Measurements from ENCODE around the gene SBF2.

The SBF2 gene

DNA sequence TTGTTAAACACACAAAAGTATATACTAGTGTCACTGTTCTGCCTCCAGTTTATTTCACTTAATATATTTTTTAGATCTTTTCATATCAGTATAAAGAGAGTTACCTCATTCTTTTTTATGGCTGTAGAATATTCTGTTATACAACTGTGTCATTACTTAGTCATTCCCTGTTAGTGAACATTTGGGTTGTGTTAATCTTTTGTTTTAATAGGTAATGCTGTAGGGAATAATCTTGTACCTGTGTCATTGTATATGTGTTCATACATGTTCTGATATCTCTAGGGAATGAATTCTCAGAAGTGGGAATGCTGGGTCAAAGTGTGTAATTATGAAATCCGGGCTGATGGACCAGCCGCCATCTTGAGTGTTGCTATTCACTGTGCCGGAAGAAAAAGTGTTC is 558.8 kb downstream of the SBF2 start:
- Histone ChIP-seq H2AFZ (ENCODE audit: low read depth, low read length, severe bottlenecking) (no peak overlapping the region), H3K79me2 (ENCODE audit: insufficient read depth, low read length) (peaks cover 95% of the 10 kb centered on the region), H3K9me2 (replicated peaks; ENCODE audit: insufficient read depth, low read length) (no peaks in the 10 kb centered on the region), H3K27me3 (ENCODE audit: low read length) (no peaks in the 10 kb centered on the region), H3K4me2 (ENCODE audit: low read depth, low read length, poor library complexity, severe bottlenecking) (no peak overlapping the region), H3K36me3 (ENCODE audit: low read length) (peaks cover 95% of the 10 kb centered on the region), H3F3A (ENCODE audit: insufficient read depth) (peaks cover 97% of the 10 kb centered on the region), H3K4me3 (ENCODE audit: insufficient read depth, low read length, poor library complexity, severe bottlenecking) (no peak overlapping the region), H3K27ac (ENCODE audit: low read depth, low read length) (peak overlapping the region; percentile 57; the same call in 1 of the 2 replicates), H4K20me1 (ENCODE audit: low read depth, low read length) (peaks cover 34% of the 10 kb centered on the region), H3K9me3 (ENCODE audit: insufficient read depth, low read length) (no peaks in the 10 kb centered on the region), H3K9ac (ENCODE audit: low read length) (no peak overlapping the region)
- TF ChIP-seq EZH2phosphoT487 (conservative IDR thresholded peaks at IDR 0.05; ENCODE audit: low read length), result no peak
- TF ChIP-seq, protein P1, sequence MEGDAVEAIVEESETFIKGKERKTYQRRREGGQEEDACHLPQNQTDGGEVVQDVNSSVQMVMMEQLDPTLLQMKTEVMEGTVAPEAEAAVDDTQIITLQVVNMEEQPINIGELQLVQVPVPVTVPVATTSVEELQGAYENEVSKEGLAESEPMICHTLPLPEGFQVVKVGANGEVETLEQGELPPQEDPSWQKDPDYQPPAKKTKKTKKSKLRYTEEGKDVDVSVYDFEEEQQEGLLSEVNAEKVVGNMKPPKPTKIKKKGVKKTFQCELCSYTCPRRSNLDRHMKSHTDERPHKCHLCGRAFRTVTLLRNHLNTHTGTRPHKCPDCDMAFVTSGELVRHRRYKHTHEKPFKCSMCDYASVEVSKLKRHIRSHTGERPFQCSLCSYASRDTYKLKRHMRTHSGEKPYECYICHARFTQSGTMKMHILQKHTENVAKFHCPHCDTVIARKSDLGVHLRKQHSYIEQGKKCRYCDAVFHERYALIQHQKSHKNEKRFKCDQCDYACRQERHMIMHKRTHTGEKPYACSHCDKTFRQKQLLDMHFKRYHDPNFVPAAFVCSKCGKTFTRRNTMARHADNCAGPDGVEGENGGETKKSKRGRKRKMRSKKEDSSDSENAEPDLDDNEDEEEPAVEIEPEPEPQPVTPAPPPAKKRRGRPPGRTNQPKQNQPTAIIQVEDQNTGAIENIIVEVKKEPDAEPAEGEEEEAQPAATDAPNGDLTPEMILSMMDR (IDR thresholded peaks at IDR 0.05; ENCODE audit: insufficient read depth, low read length, poor library complexity, severe bottlenecking), result no peak

DNA sequence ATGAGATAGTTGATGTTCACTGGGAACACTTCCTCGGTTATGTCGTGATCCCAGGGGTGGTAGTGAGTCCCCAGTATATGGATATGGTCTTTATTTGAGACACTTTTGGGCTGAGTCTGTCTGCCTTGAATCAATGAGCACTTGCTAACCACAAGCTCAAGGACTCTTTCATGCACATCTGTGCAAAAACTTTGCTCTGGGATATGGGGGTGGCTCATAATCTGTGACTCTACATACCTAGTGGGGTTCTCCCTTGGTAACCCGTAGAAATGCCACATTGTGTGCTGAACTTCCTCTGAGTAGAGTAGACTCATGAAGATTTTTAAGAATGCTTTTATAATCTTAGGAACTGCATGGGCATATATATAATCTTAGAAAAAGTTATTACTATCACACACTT is 560.8 kb downstream of the SBF2 start:
- Histone ChIP-seq H3K27me3 (ENCODE audit: low read length) (no peaks in the 10 kb centered on the region), H4K20me1 (ENCODE audit: low read depth, low read length) (peaks cover 35% of the 10 kb centered on the region), H3K9me2 (replicated peaks; ENCODE audit: insufficient read depth, low read length) (no peaks in the 10 kb centered on the region), H3F3A (ENCODE audit: insufficient read depth) (peaks cover 97% of the 10 kb centered on the region), H3K36me3 (ENCODE audit: low read length) (peaks cover 96% of the 10 kb centered on the region), H3K4me3 (ENCODE audit: insufficient read depth, low read length, poor library complexity, severe bottlenecking) (no peak overlapping the region), H3K4me2 (ENCODE audit: low read depth, low read length, poor library complexity, severe bottlenecking) (no peak overlapping the region), H2AFZ (ENCODE audit: low read depth, low read length, severe bottlenecking) (no peak overlapping the region), H3K9ac (ENCODE audit: low read length) (no peak overlapping the region), H3K9me3 (ENCODE audit: insufficient read depth, low read length) (no peaks in the 10 kb centered on the region), H3K79me2 (ENCODE audit: insufficient read depth, low read length) (peaks cover 96% of the 10 kb centered on the region), H3K27ac (ENCODE audit: low read depth, low read length) (peak overlapping the region; percentile 16; the same call in 1 of the 2 replicates)
- TF ChIP-seq, protein P1 (IDR thresholded peaks at IDR 0.05; ENCODE audit: insufficient read depth, low read length, poor library complexity, severe bottlenecking), result no peak
- TF ChIP-seq EZH2phosphoT487 (conservative IDR thresholded peaks at IDR 0.05; ENCODE audit: low read length), result no peak

DNA sequence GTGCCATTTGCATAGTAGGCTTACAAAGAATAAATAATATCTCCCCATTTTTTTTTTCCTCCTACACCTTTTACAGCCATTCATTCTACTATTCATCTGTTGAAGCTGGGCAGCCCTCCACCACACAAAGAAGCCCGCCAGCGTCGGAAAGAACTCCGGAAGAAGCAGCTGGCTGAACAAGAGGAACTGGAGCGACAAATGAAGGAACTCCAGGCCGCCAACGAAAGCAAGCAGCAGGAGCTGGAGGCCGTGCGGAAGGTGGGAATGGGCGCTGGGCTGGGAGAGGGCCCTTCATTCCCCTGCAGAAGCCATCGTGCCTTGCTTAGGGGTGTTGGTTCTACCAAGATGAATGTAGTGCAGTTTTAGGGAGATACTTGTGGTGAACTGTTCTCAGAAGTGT is 561.6 kb downstream of the SBF2 start:
- Histone ChIP-seq H3K27ac (ENCODE audit: low read depth, low read length) (0 out of 2 replicates have a peak overlapping the region, but pooled peaks have one; percentile 3), H3F3A (ENCODE audit: insufficient read depth) (peaks cover 99% of the 10 kb centered on the region), H3K4me3 (ENCODE audit: insufficient read depth, low read length, poor library complexity, severe bottlenecking) (no peak overlapping the region), H3K36me3 (ENCODE audit: low read length) (peaks cover 99% of the 10 kb centered on the region), H3K9ac (ENCODE audit: low read length) (no peak overlapping the region), H2AFZ (ENCODE audit: low read depth, low read length, severe bottlenecking) (no peak overlapping the region), H4K20me1 (ENCODE audit: low read depth, low read length) (peaks cover 35% of the 10 kb centered on the region), H3K9me2 (replicated peaks; ENCODE audit: insufficient read depth, low read length) (no peaks in the 10 kb centered on the region), H3K9me3 (ENCODE audit: insufficient read depth, low read length) (no peaks in the 10 kb centered on the region), H3K27me3 (ENCODE audit: low read length) (no peaks in the 10 kb centered on the region), H3K79me2 (ENCODE audit: insufficient read depth, low read length) (peaks cover 98% of the 10 kb centered on the region), H3K4me2 (ENCODE audit: low read depth, low read length, poor library complexity, severe bottlenecking) (no peak overlapping the region)
- no peak for TF ChIP-seq EZH2phosphoT487 (conservative IDR thresholded peaks at IDR 0.05; ENCODE audit: low read length)
- TF ChIP-seq, protein P1 (IDR thresholded peaks at IDR 0.05; ENCODE audit: insufficient read depth, low read length, poor library complexity, severe bottlenecking), result no peak

Data from SU-DHL-6 (cell line).